Tibial nerve (tissue), 4 donors: ENCODE results near the gene CRYBG3. TPM values are rescaled to one million over a fixed set of nuclear protein-coding genes. Genes with fewer than 3 reads are reported as not detected.

ENCODE experiments used
- DNase-seq, 2 donors: peaks; one replicate each; pipeline ENCODE4 v3.0.0-alpha.2; 2019; ENCODE audit warnings: low spot score in 2 of 2
- H3K27ac ChIP-seq, 4 donors: fragments of 200-600 bp; sonication (generic) in 3 of 4; one replicate each; pipeline ENCODE4 v1.5.1; 2017 to 2019; ENCODE audit warnings: mild to moderate bottlenecking in 1 of 4
- H3K27me3 ChIP-seq, 2 donors: fragments of 200-600 bp; sonication (generic) in 1 of 2; one replicate each; pipeline versions ENCODE4 v1.5.1 to v1.6.0; 2017 to 2019
- H3K36me3 ChIP-seq, 3 donors: fragments of 200-600 bp; sonication (generic); one replicate each; pipeline ENCODE4 v1.5.1; 2018 to 2019
- H3K4me1 ChIP-seq, 4 donors: fragments of 200-600 bp; sonication (generic) in 3 of 4; one replicate each; pipeline ENCODE4 v1.5.1; 2017 to 2019
- H3K4me3 ChIP-seq, 4 donors: fragments of 200-600 bp; sonication (generic) in 3 of 4; one replicate each; pipeline ENCODE4 v1.5.1; 2017 to 2019; ENCODE audit warnings: mild to moderate bottlenecking in 1 of 4, moderate library complexity in 1 of 4
- H3K9me3 ChIP-seq, 4 donors: fragments of 200-600 bp; sonication (generic) in 3 of 4; one replicate each; pipeline ENCODE4 v1.5.1; 2017 to 2019
- EP300 ChIP-seq, 2 donors: sonication (generic); formaldehyde crosslinking; IDR thresholded peaks; one replicate each; pipeline ENCODE4 v1.6.1; 2017; ENCODE audit warnings: antibody characterized with exemption in 2 of 2, mild to moderate bottlenecking in 1 of 2
- POLR2A ChIP-seq, 2 donors: fragments of 450-650 bp; IDR thresholded peaks; one replicate each; pipeline ENCODE4 v1.6.1; 2017; ENCODE audit warnings: antibody characterized with exemption in 2 of 2, mild to moderate bottlenecking in 2 of 2, moderate library complexity in 2 of 2
- WGBS, 2 donors: methylation state at CpG; one replicate each; pipeline ENCODE4 v1.1.5; 2018; 5-methylcytosine and 5-hydroxymethylcytosine counted together
- total RNA-seq, 4 donors: library from RNA; depleted of rRNA; stranded (reverse); fragments of >200 nt; gene quantifications; one replicate each; pipeline ENCODE4 v1.1.0, GENCODE V29; 2016
- TF ChIP-seq, protein P1 (sequence below), 5 experiments: fragments of 200-600 bp in 3 of 5; fragments of 450-650 bp in 2 of 5; sonication (generic) in 3 of 5; IDR thresholded peaks; one replicate each; pipeline ENCODE4 v1.5.1; 2016 to 2019; ENCODE audit warnings: antibody characterized with exemption in 5 of 5, mild to moderate bottlenecking in 3 of 5, moderate library complexity in 2 of 5

CRYBG3 gene
- total RNA-seq, 4 donors from 2014 or later = 30.9 to 48.1 (median 32.1) TPM

DNA sequence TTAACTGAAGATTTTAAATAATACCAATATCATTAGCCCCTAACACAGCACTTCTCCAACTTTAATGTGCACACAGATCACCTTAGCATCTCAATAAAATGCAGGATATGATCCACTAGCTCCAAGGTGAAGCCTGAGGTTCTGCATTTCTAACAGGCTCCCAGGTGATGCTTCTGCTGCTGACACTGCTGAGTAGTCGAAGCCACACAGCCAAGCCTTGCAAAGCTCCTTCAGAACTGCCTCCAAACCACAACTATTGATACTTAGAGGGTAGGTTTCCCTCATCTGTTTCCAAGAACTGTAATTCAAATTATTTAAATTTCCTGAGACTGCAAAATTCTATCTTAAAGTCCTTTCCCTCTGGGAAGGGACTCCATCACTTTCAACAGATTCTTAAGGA is 146.6 kb downstream of the CRYBG3 start:
- Histone ChIP-seq H3K4me1 (peaks cover 0 to 54% (median 9%) of the 10 kb centered on the region in 4 donors), H3K4me3 (no peak overlapping the region), H3K27me3 (no peaks in the 10 kb centered on the region), H3K27ac (no peak overlapping the region), H3K36me3 (peaks cover 0 to 14% (median 0%) of the 10 kb centered on the region in 3 donors), H3K9me3 (no peaks in the 10 kb centered on the region)
- 91 to 100% methylated on average over 1 of the region's 1 CpG for WGBS, 2 donors
- no peak for TF ChIP-seq POLR2A (IDR thresholded peaks at IDR 0.05)
- no peak for TF ChIP-seq EP300 (IDR thresholded peaks at IDR 0.05)
- TF ChIP-seq, protein P1, sequence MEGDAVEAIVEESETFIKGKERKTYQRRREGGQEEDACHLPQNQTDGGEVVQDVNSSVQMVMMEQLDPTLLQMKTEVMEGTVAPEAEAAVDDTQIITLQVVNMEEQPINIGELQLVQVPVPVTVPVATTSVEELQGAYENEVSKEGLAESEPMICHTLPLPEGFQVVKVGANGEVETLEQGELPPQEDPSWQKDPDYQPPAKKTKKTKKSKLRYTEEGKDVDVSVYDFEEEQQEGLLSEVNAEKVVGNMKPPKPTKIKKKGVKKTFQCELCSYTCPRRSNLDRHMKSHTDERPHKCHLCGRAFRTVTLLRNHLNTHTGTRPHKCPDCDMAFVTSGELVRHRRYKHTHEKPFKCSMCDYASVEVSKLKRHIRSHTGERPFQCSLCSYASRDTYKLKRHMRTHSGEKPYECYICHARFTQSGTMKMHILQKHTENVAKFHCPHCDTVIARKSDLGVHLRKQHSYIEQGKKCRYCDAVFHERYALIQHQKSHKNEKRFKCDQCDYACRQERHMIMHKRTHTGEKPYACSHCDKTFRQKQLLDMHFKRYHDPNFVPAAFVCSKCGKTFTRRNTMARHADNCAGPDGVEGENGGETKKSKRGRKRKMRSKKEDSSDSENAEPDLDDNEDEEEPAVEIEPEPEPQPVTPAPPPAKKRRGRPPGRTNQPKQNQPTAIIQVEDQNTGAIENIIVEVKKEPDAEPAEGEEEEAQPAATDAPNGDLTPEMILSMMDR (IDR thresholded peaks at IDR 0.05) = no peak
- no peak for DNase-seq

DNA sequence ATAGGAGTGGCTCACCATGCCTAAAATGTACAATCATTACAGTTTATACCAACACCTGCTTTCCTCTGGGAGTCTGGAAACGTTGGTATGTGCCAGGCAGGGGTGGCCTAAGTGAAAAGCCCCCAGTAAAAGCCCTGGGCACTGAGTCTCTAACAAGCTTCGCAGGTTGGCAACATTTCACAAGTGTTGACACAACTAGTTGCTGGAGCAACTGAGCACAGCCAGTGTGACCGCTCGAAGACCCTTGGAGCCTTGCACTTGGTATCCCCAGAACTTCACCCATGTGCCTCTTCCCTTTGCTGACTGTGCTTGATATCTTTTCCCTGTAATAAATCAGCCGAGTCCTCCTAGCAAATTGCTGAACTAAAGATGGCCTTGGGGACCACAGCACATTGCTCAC is 147.7 kb downstream of the CRYBG3 start:
- Histone ChIP-seq H3K36me3 (peaks cover 0 to 14% (median 0%) of the 10 kb centered on the region in 3 donors), H3K9me3 (no peaks in the 10 kb centered on the region), H3K27ac (no peak overlapping the region), H3K4me1 (peaks cover 0 to 54% (median 9%) of the 10 kb centered on the region in 4 donors), H3K27me3 (no peaks in the 10 kb centered on the region), H3K4me3 (no peak overlapping the region)
- DNase-seq = no peak
- TF ChIP-seq EP300 (IDR thresholded peaks at IDR 0.05) = no peak
- TF ChIP-seq, protein P1 (IDR thresholded peaks at IDR 0.05) = no peak
- no peak for TF ChIP-seq POLR2A (IDR thresholded peaks at IDR 0.05)
- 85 to 90% methylated on average over 5 of the region's 5 CpGs for WGBS, 2 donors

DNA sequence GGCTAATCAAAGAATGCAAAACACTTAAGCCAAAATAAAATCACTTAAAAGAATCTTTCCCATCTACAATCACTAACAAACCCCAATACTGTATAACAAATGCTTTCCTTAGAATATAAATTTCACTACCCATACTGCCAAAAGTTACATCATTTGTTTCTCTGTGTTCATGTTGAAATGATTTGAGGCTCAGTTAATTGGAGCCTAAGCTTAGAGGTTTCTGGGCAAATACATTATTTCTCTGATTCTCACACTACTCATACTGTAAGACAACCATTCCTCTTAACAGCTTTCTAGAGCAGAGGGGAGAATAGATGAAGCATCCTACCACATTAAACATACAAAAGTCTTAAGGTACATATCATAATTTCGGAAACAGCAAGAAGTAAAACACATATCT is 148.3 kb downstream of the CRYBG3 start:
- TF ChIP-seq, protein P1 (IDR thresholded peaks at IDR 0.05) = no peak
- TF ChIP-seq EP300 (IDR thresholded peaks at IDR 0.05) (no peak), POLR2A (IDR thresholded peaks at IDR 0.05) (no peak)
- Histone ChIP-seq H3K9me3 (no peaks in the 10 kb centered on the region), H3K27ac (peak overlapping the region in 2 of 4 donors; percentile 91 to 94)

DNA sequence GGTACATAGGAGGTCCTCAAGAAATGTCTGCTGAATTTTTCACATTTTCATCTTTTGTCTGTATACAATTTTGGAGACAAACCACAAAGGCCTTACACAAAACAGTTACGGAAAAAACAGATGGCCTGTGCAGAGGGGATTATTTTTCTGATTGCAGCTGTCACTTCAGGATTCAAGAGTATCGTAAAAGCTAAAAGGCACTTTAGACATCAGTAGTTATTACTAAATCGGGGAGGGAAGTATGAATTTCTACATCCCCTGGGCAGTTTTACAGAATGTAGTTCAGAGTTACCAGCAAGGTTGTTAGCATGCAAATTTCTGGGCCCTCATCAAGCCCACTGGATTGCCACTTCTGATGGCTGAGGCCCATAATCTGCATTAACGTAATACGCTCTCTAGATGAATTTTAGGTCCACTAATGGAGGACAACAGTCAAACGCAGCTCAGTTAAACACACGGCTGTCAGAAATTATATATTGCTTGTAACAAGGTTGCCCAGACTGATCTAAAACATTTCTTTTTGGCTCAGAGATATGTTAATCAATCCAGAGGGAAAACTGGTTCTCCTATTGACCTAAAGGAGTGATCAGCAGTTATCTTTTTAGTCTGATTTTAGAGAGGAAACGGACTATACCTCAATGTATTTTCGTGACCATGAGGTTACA is 149.3 kb downstream of the CRYBG3 start:
- Histone ChIP-seq H3K4me3 (peak overlapping the region; percentile 77 to 95 (median 90)), H3K27me3 (no peaks in the 10 kb centered on the region), H3K4me1 (peaks cover 0 to 52% (median 9%) of the 10 kb centered on the region in 4 donors), H3K9me3 (no peaks in the 10 kb centered on the region), H3K36me3 (peaks cover 0 to 4% (median 0%) of the 10 kb centered on the region in 3 donors), H3K27ac (peak overlapping the region; percentile 71 to 94 (median 87))
- TF ChIP-seq EP300 (IDR thresholded peaks at IDR 0.05) (no peak), POLR2A (IDR thresholded peaks at IDR 0.05) (no peak)
- TF ChIP-seq, protein P1 (IDR thresholded peaks at IDR 0.05) = no peak
- 65 to 74% methylated on average over 9 of the region's 9 CpGs for WGBS, 2 donors
- DNase-seq = no peak

More for the DNA sequence above, 148.3 kb downstream of the CRYBG3 start:
- Histone ChIP-seq H3K4me1 (peaks cover 0 to 54% (median 9%) of the 10 kb centered on the region in 4 donors), H3K4me3 (no peak overlapping the region), H3K27me3 (no peaks in the 10 kb centered on the region), H3K36me3 (peaks cover 0 to 13% (median 0%) of the 10 kb centered on the region in 3 donors)
- 86 to 90% methylated on average over 1 of the region's 1 CpG for WGBS, 2 donors
- no peak for DNase-seq
